ENCODE measurements around the gene ZNF710. TPM values are rescaled to one million over a fixed set of nuclear protein-coding genes. Genes with fewer than 3 reads are reported as not detected.
A peak's percentile ranks its signal among the peaks of the same experiment; 100 is the strongest.

Gene ZNF710
- total and polyA plus RNA-seq, 9 of the 15 experiments (the other 6 are each of a cell fraction or from before 2014, with no cell fraction given): 0.56 to 14.2 (median 5.2) TPM

DNA sequence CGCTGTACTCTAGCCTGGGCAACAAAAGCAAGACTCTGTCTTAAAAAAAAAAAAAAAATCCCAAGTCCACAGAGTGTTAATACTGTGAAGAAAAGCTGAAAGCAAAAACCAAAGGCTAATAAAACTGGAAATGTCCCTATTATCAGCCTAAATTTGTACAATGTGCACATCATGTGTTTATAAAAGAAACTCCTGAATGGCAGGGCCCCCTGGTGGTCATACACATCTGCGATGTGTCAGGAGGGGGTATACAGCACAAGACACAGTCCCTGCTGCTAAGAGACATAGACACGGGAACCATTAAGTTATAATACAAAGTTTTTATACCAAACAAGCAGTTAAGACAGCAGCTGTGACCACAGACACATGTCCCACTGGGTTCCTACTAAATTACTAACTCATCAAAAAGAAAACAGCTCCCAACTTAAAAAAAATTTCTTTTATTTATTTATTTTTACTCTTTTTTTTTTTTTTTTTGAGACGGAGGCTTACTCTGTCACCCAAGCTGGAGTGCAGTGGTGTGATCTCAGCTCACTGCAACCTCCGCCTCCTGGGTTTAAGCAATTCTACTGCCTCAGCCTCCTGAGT, 70.2 kb downstream of the ZNF710 start:
- Histone ChIP-seq H3K9me1 (ENCODE audit: control insufficient read depth, insufficient read depth, low read length) (no peaks in the 10 kb centered on the region), H4K20me1 (replicated peaks; ENCODE audit: control insufficient read depth, insufficient read depth, low read length) (no peaks in the 10 kb centered on the region), H3K9ac (ENCODE audit: insufficient read depth in 1 of 2, low read depth in 2 of 2, low read length in 2 of 2) (no peak overlapping the region), H3K79me2 (ENCODE audit: control insufficient read depth, insufficient read depth, low read length) (no peaks in the 10 kb centered on the region), H3K36me3 (ENCODE audit: control insufficient read depth, insufficient read depth, low read length) (peaks cover 2% of the 10 kb centered on the region; the same call in 2 of the 3 replicates), H3K27me3 (ENCODE audit: control insufficient read depth in 2 of 2, insufficient read depth in 2 of 2, low read length in 2 of 2) (no peaks in the 10 kb centered on the region), H3K4me1 (replicated peaks in 1 of 2; ENCODE audit: control insufficient read depth in 2 of 2, insufficient read depth in 2 of 2, low read length in 2 of 2) (peaks cover 0 to 17% of the 10 kb centered on the region in 2 experiments; a peak in 1 of 5 replicates), H3K4me3 (no peak overlapping the region), H3K9me3 (replicated peaks; ENCODE audit: control insufficient read depth, insufficient read depth, low read depth, low read length) (no peaks in the 10 kb centered on the region), H3K4me2 (ENCODE audit: insufficient read depth, low read length) (no peak overlapping the region), H2AFZ (ENCODE audit: low read depth, low read length) (no peak overlapping the region), H3K27ac (ENCODE audit: extremely low read depth, low read depth, low read length) (no peak overlapping the region)
- FAIRE-seq (peak; percentile 90), DNase-seq (ENCODE audit: extremely low read depth in 1 of 4, low spot score in 3 of 4) (peak; percentile 73 to 87 (median 76)), ATAC-seq (peak; percentile 94)
- ChIA-PET CTCF (ENCODE audit: low intra/inter-chr PET ratio) (interaction anchor here (0.6 to 3.3 kb wide), 6 partner anchors 168 to 331 kb away, joined by 3 to 31 read pairs (median 4); no protein-coding TSS in a partner anchor), POLR2A (interaction anchor here (1.1 to 1.2 kb wide), 2 partner anchors 9 to 496 kb away, joined by 3 to 4 read pairs; partner anchors contain the start of gene TICRR)
- intact Hi-C loops (cut with micrococcal nuclease) (loop anchor here (1.0 to 5.0 kb wide), 3 partner anchors 100 to 329 kb away; no protein-coding TSS in a partner anchor), in situ Hi-C loops (cut with MboI) (loop anchor here (10.0 kb wide), 1 partner anchor 337 kb away; no protein-coding TSS in a partner anchor)
- 46% methylated on average over 4 of the region's 5 CpGs for WGBS (ENCODE audit: insufficient coverage, low coverage, missing lambda C conversion rate)
- no TSS peak for BruUV-seq (replicated peaks)
- TF ChIP-seq ZNF24 (IDR thresholded peaks at IDR 0.05): no peak
- TF ChIP-seq ZNF124 (CRISPR knock-in tag; IDR thresholded peaks at IDR 0.05): no peak
- no peak for TF ChIP-seq ZNF79 (CRISPR knock-in tag; IDR thresholded peaks at IDR 0.05; ENCODE audit: low read depth)
- TF ChIP-seq JUND (IDR thresholded peaks at IDR 0.05; ENCODE audit: borderline replicate concordance, low read depth, low read length): peak; percentile 25; the same call in 1 of the 2 replicates
- TF ChIP-seq JUND (tag; IDR thresholded peaks at IDR 0.05; ENCODE audit: borderline replicate concordance, low read depth, low read length): no peak
- TF ChIP-seq HNRNPUL1 (IDR thresholded peaks at IDR 0.05; ENCODE audit: low read length): no peak
- TF ChIP-seq, protein P1, sequence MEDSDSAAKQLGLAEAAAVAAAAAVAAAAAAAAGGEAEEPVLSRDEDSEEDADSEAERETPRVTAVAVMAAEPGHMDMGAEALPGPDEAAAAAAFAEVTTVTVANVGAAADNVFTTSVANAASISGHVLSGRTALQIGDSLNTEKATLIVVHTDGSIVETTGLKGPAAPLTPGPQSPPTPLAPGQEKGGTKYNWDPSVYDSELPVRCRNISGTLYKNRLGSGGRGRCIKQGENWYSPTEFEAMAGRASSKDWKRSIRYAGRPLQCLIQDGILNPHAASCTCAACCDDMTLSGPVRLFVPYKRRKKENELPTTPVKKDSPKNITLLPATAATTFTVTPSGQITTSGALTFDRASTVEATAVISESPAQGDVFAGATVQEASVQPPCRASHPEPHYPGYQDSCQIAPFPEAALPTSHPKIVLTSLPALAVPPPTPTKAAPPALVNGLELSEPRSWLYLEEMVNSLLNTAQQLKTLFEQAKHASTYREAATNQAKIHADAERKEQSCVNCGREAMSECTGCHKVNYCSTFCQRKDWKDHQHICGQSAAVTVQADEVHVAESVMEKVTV (CRISPR knock-in tag; IDR thresholded peaks at IDR 0.05): peak; percentile 90
- peak; percentile 85 for TF ChIP-seq SMC3 (conservative IDR thresholded peaks at IDR 0.05; ENCODE audit: insufficient read depth, low read depth, low read length)
- no peak for TF ChIP-seq HNRNPL (IDR thresholded peaks at IDR 0.05; ENCODE audit: low read depth, low read length)
- TF ChIP-seq, protein P2, sequence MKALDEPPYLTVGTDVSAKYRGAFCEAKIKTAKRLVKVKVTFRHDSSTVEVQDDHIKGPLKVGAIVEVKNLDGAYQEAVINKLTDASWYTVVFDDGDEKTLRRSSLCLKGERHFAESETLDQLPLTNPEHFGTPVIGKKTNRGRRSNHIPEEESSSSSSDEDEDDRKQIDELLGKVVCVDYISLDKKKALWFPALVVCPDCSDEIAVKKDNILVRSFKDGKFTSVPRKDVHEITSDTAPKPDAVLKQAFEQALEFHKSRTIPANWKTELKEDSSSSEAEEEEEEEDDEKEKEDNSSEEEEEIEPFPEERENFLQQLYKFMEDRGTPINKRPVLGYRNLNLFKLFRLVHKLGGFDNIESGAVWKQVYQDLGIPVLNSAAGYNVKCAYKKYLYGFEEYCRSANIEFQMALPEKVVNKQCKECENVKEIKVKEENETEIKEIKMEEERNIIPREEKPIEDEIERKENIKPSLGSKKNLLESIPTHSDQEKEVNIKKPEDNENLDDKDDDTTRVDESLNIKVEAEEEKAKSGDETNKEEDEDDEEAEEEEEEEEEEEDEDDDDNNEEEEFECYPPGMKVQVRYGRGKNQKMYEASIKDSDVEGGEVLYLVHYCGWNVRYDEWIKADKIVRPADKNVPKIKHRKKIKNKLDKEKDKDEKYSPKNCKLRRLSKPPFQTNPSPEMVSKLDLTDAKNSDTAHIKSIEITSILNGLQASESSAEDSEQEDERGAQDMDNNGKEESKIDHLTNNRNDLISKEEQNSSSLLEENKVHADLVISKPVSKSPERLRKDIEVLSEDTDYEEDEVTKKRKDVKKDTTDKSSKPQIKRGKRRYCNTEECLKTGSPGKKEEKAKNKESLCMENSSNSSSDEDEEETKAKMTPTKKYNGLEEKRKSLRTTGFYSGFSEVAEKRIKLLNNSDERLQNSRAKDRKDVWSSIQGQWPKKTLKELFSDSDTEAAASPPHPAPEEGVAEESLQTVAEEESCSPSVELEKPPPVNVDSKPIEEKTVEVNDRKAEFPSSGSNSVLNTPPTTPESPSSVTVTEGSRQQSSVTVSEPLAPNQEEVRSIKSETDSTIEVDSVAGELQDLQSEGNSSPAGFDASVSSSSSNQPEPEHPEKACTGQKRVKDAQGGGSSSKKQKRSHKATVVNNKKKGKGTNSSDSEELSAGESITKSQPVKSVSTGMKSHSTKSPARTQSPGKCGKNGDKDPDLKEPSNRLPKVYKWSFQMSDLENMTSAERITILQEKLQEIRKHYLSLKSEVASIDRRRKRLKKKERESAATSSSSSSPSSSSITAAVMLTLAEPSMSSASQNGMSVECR (CRISPR knock-in tag; IDR thresholded peaks at IDR 0.05): no peak
- TF ChIP-seq, protein P3, sequence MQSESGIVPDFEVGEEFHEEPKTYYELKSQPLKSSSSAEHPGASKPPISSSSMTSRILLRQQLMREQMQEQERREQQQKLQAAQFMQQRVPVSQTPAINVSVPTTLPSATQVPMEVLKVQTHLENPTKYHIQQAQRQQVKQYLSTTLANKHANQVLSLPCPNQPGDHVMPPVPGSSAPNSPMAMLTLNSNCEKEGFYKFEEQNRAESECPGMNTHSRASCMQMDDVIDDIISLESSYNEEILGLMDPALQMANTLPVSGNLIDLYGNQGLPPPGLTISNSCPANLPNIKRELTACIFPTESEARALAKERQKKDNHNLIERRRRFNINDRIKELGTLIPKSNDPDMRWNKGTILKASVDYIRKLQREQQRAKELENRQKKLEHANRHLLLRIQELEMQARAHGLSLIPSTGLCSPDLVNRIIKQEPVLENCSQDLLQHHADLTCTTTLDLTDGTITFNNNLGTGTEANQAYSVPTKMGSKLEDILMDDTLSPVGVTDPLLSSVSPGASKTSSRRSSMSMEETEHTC (IDR thresholded peaks at IDR 0.05): 0 out of 2 replicates have a peak, but pooled peaks have one; percentile 10
- TF ChIP-seq KLF16 (IDR thresholded peaks at IDR 0.05): 0 out of 2 replicates have a peak, but pooled peaks have one; percentile 50
- peak; percentile 35; the same call in 1 of the 2 replicates for TF ChIP-seq ZNF384 (IDR thresholded peaks at IDR 0.05; ENCODE audit: low read depth, low read length)

Measured in K562 (cell line).